DLD1 (cell line): ENCODE results near the gene MMP17.
"Not testable (repeated sequence)": the region's sequence is repeated elsewhere in the genome, so short reads cannot be mapped to it uniquely, and the experiment has no call there.

Source experiments
- in situ Hi-C: cut with HindIII; loops from 2 replicates; pipeline ENCODE4 v1.10.0; 2017; ENCODE audit warnings: low sequenced_read_pairs

MMP17 gene

GRCh38 chr12:131799828-131800593 is 28.2 kb upstream of the MMP17 start:
- in situ Hi-C loops, result no loop called here

- in situ Hi-C loops, result no loop called here
Observed at GRCh38 chr12:131800594-131801135, 27.5 kb upstream of the MMP17 start.

- in situ Hi-C loops, result no loop called here
Observed at GRCh38 chr12:131801254-131801866, 26.8 kb upstream of the MMP17 start.

- in situ Hi-C loops, result no loop called here
Observed at GRCh38 chr12:131803961-131804521, 24.2 kb upstream of the MMP17 start.

- in situ Hi-C loops, result no loop called here
Observed at GRCh38 chr12:131805421-131805820, 22.8 kb upstream of the MMP17 start.

- in situ Hi-C loops, result no loop called here
Observed at GRCh38 chr12:131806674-131807073, 21.5 kb upstream of the MMP17 start.

GRCh38 chr12:131808744-131809371 is 19.3 kb upstream of the MMP17 start:
- in situ Hi-C loops, result no loop called here

- in situ Hi-C loops, result not testable (repeated sequence)
Observed at GRCh38 chr12:131809476-131810254, 18.5 kb upstream of the MMP17 start.

- in situ Hi-C loops, result no loop called here
Observed at GRCh38 chr12:131810726-131811125, 17.5 kb upstream of the MMP17 start.

GRCh38 chr12:131815131-131815530 is 13.1 kb upstream of the MMP17 start:
- in situ Hi-C loops, result no loop called here

GRCh38 chr12:131816495-131816894 is 11.7 kb upstream of the MMP17 start:
- in situ Hi-C loops, result no loop called here

GRCh38 chr12:131817241-131817640 is 11.0 kb upstream of the MMP17 start:
- in situ Hi-C loops, result no loop called here

- in situ Hi-C loops, result no loop called here
Observed at GRCh38 chr12:131818821-131819585, 9.2 kb upstream of the MMP17 start.

GRCh38 chr12:131824450-131824849 is 3.7 kb upstream of the MMP17 start:
- in situ Hi-C loops, result no loop called here

GRCh38 chr12:131825146-131825892 is 2.9 kb upstream of the MMP17 start:
- in situ Hi-C loops, result no loop called here

- in situ Hi-C loops, result no loop called here
Observed at GRCh38 chr12:131826097-131826928, 1.9 kb upstream of the MMP17 start.

GRCh38 chr12:131828671-131829355 is 620 bp downstream of the MMP17 start:
- in situ Hi-C loops, result no loop called here

- in situ Hi-C loops, result no loop called here
Observed at GRCh38 chr12:131829356-131829747, 1.2 kb downstream of the MMP17 start.
